Activated naive CD4-positive, alpha-beta T cell treated with anti-CD3 and anti-CD28 coated beads for 36 hours (primary cell): ENCODE data around the gene KRTAP13-3. TPM values are rescaled to one million over a fixed set of nuclear protein-coding genes. Genes with fewer than 3 reads are reported as not detected.

Experiments used
- CTCF ChIA-PET: fragments of 350-600 bp; sonication (Branson Sonifier 250); formaldehyde crosslinking; loops from one replicate; lab custom pipeline; 2021; ENCODE audit warnings: antibody characterized with exemption; lab: Charles Lee
- DNase-seq: peaks from one replicate; pipeline ENCODE4 v3.0.0-alpha.2; 2020
- H3K27ac Mint-ChIP-seq: one replicate; pipeline ENCODE4 v1.8.0; 2021; ENCODE audit warnings: mild to moderate bottlenecking, mixed read lengths
- H3K27me3 Mint-ChIP-seq: one replicate; pipeline ENCODE4 v1.8.0; 2021; ENCODE audit warnings: low read depth, mixed read lengths
- H3K36me3 Mint-ChIP-seq: one replicate; pipeline ENCODE4 v1.8.0; 2021; ENCODE audit warnings: low read depth, mixed read lengths
- H3K4me1 Mint-ChIP-seq: one replicate; pipeline ENCODE4 v1.8.0; 2021; ENCODE audit warnings: low read depth, mixed read lengths
- H3K4me3 Mint-ChIP-seq: one replicate; pipeline ENCODE4 v1.8.0; 2021; ENCODE audit warnings: mild to moderate bottlenecking, moderate library complexity, mixed read lengths
- H3K9me3 Mint-ChIP-seq: one replicate; pipeline ENCODE4 v1.8.0; 2021; ENCODE audit warnings: mixed read lengths
- intact Hi-C: fragments of 100-400 bp; cut with micrococcal nuclease; formaldehyde crosslinking; loops from one replicate; pipeline ENCODE4 v1.15.1; 2023
- total RNA-seq, 2 experiments: library from RNA; stranded (reverse); gene quantifications; one replicate each; pipeline ENCODE4 v1.2.3, GENCODE V29; 2021

KRTAP13-3 gene, protein sequence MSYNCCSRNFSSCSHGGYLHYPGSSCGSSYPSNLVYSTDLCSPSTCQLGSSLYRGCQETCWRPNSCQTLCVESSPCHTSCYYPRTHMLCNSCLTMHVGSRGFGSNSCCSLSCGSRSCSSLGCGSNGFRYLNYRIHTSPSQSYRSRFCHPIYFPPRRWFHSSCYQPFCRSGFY
- not detected for total RNA-seq

DNA sequence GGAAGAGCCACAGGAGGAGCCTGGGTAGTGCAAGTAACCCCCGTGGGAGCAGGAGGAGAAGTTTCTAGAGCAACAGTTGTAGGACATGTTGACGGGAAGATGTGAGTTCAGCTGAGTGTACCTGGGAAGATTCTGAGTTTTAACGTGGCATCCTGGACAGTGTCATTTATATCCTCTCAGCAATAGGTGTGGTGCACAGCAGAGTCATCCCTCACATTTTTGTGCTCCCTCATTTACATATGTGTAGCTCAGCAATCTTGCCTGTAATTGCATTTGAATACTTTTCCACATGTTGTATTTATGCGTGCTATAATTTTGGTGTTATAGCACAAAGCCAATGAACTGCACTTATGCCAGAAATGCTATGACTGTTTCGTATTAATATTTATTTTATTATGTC is at the start of gene KRTAP13-3:
Gene KRTAP13-3, minus strand, starts transcription at position 101 of the 400 bp plus-strand sequence. Its CDS starts 14 bp downstream, at position 87.
- DNase-seq: no peak

DNA sequence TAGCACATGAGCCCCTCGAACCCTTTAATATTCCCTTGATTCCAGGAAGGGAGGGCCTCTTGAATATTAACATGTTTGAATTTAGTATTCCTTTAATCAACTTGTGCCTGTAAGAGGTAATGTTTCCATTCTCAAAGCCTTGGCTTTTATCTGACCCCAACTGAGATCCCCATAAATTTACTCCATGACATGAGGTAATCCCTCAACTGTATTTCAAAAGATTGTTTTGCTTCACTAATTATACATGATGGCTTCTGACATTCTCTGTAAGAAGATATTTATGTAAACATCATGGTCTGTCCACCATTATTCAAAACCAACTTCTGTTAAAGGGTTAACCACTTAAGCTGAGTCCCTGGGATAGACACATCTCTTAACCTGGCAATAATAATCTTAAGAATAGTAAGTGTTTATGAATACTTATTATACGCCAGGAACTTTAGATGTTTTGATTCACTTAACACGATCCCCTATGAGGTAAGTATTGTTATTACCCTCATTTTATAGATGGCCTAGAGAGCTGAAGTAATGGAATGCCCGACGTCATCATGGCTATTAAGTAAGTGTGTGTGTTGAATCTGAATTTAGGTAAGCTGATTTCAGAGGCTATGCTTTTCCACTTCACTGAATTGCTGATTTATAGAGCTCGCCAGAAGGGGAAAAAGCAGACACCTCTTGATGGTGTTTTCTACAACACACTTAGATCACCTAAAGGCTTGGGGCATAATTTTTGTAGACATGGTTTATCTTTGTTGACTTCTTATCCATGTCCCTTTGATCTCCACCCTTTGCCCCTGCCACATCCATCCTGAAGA is 43.4 kb upstream of the KRTAP13-3 start:
- intact Hi-C loops: no loop called here
- no peaks in the 10 kb centered on the region for H3K9me3 Mint-ChIP-seq
- CTCF ChIA-PET: no interaction called here
- H3K27me3 Mint-ChIP-seq: peaks cover 8% of the 10 kb centered on the region
- H3K27ac Mint-ChIP-seq: no peak overlapping the region
- no peak overlapping the region for H3K4me3 Mint-ChIP-seq
- DNase-seq: no peak
- H3K36me3 Mint-ChIP-seq: no peaks in the 10 kb centered on the region
- H3K4me1 Mint-ChIP-seq: no peaks in the 10 kb centered on the region

More for the DNA sequence above, at the start of gene KRTAP13-3:
- CTCF ChIA-PET: no interaction called here
- intact Hi-C loops: no loop called here
- no peaks in the 10 kb centered on the region for H3K27me3 Mint-ChIP-seq
- H3K4me1 Mint-ChIP-seq: no peaks in the 10 kb centered on the region
- no peak within 1 kb of the TSS for H3K27ac Mint-ChIP-seq
- H3K4me3 Mint-ChIP-seq: no peak within 1 kb of the TSS
- no peaks in the 10 kb centered on the region for H3K36me3 Mint-ChIP-seq
- peaks cover 2% of the 10 kb centered on the region for H3K9me3 Mint-ChIP-seq

DNA sequence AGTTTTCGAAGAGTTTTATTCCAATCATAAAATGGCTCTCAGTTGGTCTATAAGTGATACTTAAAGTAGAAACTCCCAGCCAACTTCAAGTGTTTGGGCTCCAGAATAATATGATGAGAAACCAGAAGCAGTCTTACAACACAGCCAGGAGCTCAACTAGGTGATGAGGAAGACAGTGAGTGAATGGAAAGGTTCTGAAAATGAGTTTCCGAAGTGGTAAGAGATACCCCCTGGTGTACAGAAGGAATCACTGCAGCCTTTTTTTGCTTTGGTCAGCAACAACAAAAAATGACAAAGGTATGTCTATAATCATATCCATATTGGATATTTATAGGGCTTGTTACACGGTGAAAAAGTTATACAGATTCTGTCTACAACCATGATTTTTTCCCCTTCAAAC is 38.0 kb upstream of the KRTAP13-3 start:
- no peak overlapping the region for H3K4me3 Mint-ChIP-seq
- H3K4me1 Mint-ChIP-seq: no peaks in the 10 kb centered on the region
- no peak for DNase-seq
- H3K27me3 Mint-ChIP-seq: peaks cover 5% of the 10 kb centered on the region
- H3K36me3 Mint-ChIP-seq: no peaks in the 10 kb centered on the region
- H3K9me3 Mint-ChIP-seq: no peaks in the 10 kb centered on the region
- CTCF ChIA-PET: no interaction called here
- intact Hi-C loops: no loop called here
- no peak overlapping the region for H3K27ac Mint-ChIP-seq

DNA sequence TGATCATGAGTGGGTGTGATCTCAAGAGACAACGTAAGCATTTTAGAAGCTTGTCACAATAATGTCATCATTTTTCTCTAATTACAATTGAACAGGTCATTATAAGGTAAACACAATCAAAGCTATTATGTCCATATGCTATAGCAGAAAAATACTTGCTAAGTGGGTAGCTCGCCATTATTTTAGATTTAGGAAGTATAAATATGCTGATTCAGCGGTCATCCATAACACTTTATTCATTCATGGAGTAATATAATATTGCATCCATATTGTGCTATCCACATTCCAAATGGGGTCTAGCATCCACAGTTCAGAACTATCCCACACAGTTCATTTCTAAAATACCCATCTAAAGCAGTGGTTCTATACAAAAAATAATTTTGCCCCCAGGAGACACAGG is 22.8 kb upstream of the KRTAP13-3 start:
- Mint-ChIP-seq H3K4me1 (peaks cover 2% of the 10 kb centered on the region), H3K36me3 (no peaks in the 10 kb centered on the region), H3K9me3 (no peaks in the 10 kb centered on the region), H3K27ac (no peak overlapping the region), H3K4me3 (no peak overlapping the region), H3K27me3 (peaks cover 14% of the 10 kb centered on the region)
- CTCF ChIA-PET: interaction anchor here (1.6 kb wide), 1 partner anchor 12 kb away, joined by 6 read pairs; no protein-coding TSS in a partner anchor
- DNase-seq: no peak
- intact Hi-C loops: no loop called here

DNA sequence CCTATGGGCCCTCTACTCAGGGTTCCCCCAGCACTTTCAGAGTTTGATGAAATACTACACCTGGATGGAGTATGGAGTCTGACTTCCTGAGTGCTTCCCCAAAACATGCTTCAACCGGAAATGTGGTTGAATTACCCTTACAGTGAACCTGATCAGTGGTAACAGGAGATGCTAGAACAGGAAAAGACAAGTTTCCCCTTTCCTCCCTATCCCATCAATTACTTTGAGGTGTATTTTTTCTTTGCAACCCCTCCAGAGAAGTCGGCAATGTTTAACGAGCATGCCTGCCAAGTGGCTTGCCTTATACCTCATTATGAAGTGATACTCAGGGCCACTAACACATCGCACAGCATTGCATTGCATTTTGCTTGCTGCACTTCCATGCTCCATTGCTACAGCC is 21.3 kb upstream of the KRTAP13-3 start:
- H3K27me3 Mint-ChIP-seq: peaks cover 14% of the 10 kb centered on the region
- CTCF ChIA-PET: interaction anchor here (1.6 kb wide), 1 partner anchor 10 kb away, joined by 6 read pairs; no protein-coding TSS in a partner anchor
- no peak for DNase-seq
- no peaks in the 10 kb centered on the region for H3K9me3 Mint-ChIP-seq
- no peaks in the 10 kb centered on the region for H3K36me3 Mint-ChIP-seq
- intact Hi-C loops: no loop called here
- no peak overlapping the region for H3K4me3 Mint-ChIP-seq
- peaks cover 2% of the 10 kb centered on the region for H3K4me1 Mint-ChIP-seq
- H3K27ac Mint-ChIP-seq: no peak overlapping the region

DNA sequence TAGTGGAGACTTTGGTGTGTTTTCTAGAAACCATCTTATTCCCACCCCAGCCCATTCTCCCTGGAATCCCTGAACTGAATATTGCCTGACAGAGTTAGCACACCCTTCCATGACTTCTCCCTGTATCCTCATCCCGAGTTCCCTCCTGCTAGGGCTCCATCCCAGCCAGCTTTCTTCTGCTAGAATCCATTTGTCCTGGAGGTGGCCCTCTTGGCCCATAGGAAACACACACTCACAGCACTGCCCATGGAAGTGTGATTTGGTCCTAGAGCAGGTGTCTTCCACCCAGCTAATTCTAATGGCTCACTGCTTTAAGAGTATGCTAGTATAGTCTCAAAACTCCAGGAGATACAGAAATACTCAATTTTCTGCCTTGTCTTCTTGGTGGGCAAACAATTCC is 18.5 kb upstream of the KRTAP13-3 start:
- Mint-ChIP-seq H3K4me1 (peaks cover 2% of the 10 kb centered on the region), H3K9me3 (no peaks in the 10 kb centered on the region), H3K27me3 (peaks cover 16% of the 10 kb centered on the region), H3K36me3 (no peaks in the 10 kb centered on the region), H3K27ac (no peak overlapping the region), H3K4me3 (no peak overlapping the region)
- CTCF ChIA-PET: no interaction called here
- intact Hi-C loops: no loop called here
- no peak for DNase-seq

DNA sequence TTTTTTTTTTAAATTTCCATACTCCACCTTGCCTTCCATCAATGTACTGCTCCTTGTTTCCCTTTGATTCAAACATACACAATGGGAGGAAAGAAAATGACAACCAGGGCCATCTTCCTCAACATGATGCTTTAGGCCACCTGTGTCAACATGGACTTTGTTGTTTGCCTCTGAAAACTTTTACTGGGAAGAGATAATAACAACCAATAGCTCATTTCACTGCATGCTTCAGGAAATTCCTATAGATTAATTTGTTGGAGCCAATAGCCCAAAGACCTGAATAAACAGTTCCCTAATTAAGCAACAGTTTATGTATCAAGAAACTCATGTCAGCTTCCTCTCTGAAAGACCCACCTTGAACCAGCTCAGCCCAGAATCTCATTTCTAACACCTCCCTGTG is 17.5 kb upstream of the KRTAP13-3 start:
- intact Hi-C loops: no loop called here
- no peak overlapping the region for H3K4me3 Mint-ChIP-seq

DNA sequence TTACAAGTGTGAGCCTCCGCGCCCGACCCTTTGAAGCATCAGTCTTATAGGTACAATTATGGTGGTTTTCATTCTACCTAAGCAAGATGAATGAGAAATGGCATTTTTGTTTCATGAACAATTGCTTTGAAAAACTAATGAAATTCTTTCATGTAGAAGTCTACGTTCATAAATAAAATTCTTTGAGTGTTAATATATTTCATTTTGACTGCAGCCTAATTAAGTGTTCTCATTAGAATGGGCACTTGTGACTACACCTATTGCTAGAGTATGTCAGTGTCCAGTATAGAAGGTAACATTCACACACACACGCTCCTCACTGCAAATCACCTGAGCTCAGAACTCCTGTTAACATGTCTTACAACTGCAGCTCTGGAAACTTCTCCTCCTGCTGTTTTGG is 14.2 kb upstream of the KRTAP13-3 start, which contains the start of gene KRTAP15-1:
Gene KRTAP15-1, plus strand, starts transcription at position 301 of the 400 bp plus-strand sequence. Its CDS starts 53 bp downstream, at position 354.
- no peaks in the 10 kb centered on the region for H3K4me1 Mint-ChIP-seq
- H3K4me3 Mint-ChIP-seq: no peak within 1 kb of the TSS
- intact Hi-C loops: loop anchor here (10.0 kb wide), 1 partner anchor 395 kb away; no protein-coding TSS in a partner anchor
- DNase-seq: no peak
- CTCF ChIA-PET: no interaction called here
- H3K27ac Mint-ChIP-seq: no peak within 1 kb of the TSS
- H3K9me3 Mint-ChIP-seq: no peaks in the 10 kb centered on the region
- no peaks in the 10 kb centered on the region for H3K36me3 Mint-ChIP-seq
- H3K27me3 Mint-ChIP-seq: peaks cover 11% of the 10 kb centered on the region

More for the DNA sequence above, 17.5 kb upstream of the KRTAP13-3 start:
- no peak for DNase-seq
- H3K36me3 Mint-ChIP-seq: no peaks in the 10 kb centered on the region
- peaks cover 2% of the 10 kb centered on the region for H3K4me1 Mint-ChIP-seq
- CTCF ChIA-PET: no interaction called here
- peaks cover 16% of the 10 kb centered on the region for H3K27me3 Mint-ChIP-seq
- H3K9me3 Mint-ChIP-seq: no peaks in the 10 kb centered on the region
- no peak overlapping the region for H3K27ac Mint-ChIP-seq

DNA sequence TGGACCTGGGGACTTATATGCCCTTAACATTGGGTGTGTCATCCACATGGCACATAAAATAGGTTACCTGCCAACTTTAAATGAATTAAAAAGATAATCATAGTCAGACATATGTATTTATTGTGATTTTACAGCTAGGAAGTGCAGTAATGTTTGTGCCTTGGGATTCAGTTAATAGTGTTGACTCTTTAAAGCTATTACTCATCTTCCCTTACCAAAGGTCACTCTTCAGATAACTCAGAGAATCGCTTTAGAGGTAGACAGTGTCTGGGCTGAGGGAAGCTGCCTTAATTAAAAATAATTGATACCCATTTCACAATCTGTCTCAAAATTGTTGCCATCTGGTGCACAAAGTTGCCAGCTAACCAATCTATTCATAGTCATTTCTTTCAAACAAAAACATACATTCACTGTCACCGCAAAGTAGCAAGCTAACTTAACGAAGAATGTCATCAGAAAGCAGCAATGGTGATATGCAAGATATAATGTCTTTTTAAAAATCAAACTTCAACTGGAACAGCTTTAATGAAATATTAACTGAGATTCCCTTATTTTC is 11.4 kb upstream of the KRTAP13-3 start:
- DNase-seq: no peak
- peaks cover 15% of the 10 kb centered on the region for H3K27me3 Mint-ChIP-seq
- intact Hi-C loops: loop anchor here (10.0 kb wide), 1 partner anchor 392 kb away; no protein-coding TSS in a partner anchor
- H3K4me3 Mint-ChIP-seq: no peak overlapping the region
- no peak overlapping the region for H3K27ac Mint-ChIP-seq
- H3K4me1 Mint-ChIP-seq: no peaks in the 10 kb centered on the region
- no peaks in the 10 kb centered on the region for H3K9me3 Mint-ChIP-seq
- no peaks in the 10 kb centered on the region for H3K36me3 Mint-ChIP-seq
- CTCF ChIA-PET: interaction anchor here (0.5 to 1.3 kb wide), 3 partner anchors 11 to 1347 kb away, joined by 4 to 6 read pairs (median 5); no protein-coding TSS in a partner anchor

DNA sequence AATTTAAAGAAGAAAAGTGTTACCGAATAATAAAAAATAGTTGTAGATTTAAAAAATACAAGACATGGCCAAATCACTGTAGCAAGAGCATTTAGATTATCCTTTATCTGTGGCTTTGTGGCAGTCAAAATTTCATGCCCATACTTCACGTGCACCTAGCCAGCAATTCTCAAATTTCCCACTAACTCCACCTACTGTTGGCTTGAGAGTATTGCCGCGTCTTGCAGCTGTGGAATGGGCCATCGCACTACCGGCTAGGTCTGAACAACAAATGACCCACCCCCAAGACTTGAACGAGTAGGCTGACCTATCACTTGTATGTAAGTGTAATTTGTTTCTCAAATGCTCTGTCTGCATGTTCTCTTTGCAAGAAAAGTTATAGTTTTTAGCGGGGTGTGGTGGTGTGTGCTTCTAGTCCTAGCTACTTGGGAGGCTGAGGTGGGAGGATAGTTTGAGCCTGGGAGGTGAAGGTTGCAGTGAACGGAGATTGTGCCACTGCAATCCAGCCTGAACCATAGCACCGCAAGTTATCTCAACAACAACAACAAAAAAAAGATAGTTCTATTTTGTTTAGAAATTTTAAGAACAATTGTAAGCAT is 8.4 kb upstream of the KRTAP13-3 start:
- intact Hi-C loops: loop anchor here (2.0 to 10.0 kb wide), 2 partner anchors 93 to 389 kb away; no protein-coding TSS in a partner anchor
- DNase-seq: peak; percentile 31
- Mint-ChIP-seq H3K36me3 (no peaks in the 10 kb centered on the region), H3K4me3 (no peak overlapping the region), H3K4me1 (no peaks in the 10 kb centered on the region), H3K27ac (no peak overlapping the region), H3K9me3 (peaks cover 2% of the 10 kb centered on the region), H3K27me3 (peaks cover 10% of the 10 kb centered on the region)
- CTCF ChIA-PET: interaction anchor here (0.6 to 1.6 kb wide), 4 partner anchors 19 to 170 kb away, joined by 3 to 5 read pairs (median 4); partner anchors contain the start of gene KRTAP19-1

DNA sequence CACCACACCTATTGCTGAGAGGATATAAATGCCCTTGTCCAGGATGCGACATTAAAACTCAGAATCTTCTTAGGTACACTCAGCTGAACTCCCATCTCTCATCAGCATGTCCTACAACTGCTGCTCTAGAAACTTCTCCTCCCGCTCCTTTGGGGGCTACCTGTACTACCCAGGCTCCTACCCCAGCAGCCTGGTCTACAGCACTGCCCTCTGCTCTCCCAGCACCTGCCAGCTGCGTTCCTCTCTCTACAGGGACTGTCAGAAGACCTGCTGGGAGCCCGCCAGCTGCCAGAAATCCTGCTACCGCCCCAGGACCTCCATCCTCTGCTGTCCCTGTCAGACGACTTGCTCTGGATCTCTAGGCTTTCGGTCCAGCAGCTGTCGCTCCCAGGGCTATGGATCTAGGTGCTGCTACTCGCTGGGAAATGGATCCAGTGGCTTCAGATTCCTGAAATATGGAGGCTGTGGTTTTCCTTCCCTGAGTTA is 4.5 kb upstream of the KRTAP13-3 start, which contains the start of gene KRTAP13-4:
Gene KRTAP13-4, plus strand, starts transcription at position 51 of the 486 bp plus-strand sequence. Its CDS starts 56 bp downstream, at position 107.
- Mint-ChIP-seq H3K4me3 (no peak within 1 kb of the TSS), H3K36me3 (no peaks in the 10 kb centered on the region), H3K9me3 (peaks cover 2% of the 10 kb centered on the region), H3K27ac (no peak within 1 kb of the TSS), H3K4me1 (no peaks in the 10 kb centered on the region), H3K27me3 (peaks cover 6% of the 10 kb centered on the region)
- CTCF ChIA-PET: no interaction called here
- no peak for DNase-seq
- intact Hi-C loops: loop anchor here (10.0 kb wide), 1 partner anchor 385 kb away; no protein-coding TSS in a partner anchor

DNA sequence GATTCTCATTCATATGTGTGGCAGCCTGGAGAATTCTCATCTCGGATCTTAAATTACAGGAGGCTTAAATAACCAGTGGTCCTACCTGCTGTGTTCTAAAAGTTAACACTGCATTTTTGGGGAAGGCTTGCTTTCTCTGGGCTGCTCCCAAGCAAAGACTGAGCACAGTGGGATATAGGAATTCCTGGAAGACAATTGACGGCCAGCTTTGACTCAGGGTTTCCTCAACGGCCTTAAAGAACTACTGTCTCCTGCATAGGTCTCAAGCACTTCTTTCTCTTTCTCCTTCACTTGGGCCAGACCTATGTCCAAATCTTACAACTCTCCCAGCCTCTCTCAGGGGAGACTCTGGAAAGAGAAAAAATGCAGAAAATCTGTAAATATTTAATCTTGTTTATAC is 1.0 kb upstream of the KRTAP13-3 start:
- CTCF ChIA-PET: no interaction called here
- no peaks in the 10 kb centered on the region for H3K4me1 Mint-ChIP-seq
- DNase-seq: no peak

More for the DNA sequence above, 1.0 kb upstream of the KRTAP13-3 start:
- Mint-ChIP-seq H3K9me3 (peaks cover 2% of the 10 kb centered on the region), H3K4me3 (no peak overlapping the region), H3K36me3 (no peaks in the 10 kb centered on the region), H3K27ac (no peak overlapping the region), H3K27me3 (no peaks in the 10 kb centered on the region)
- intact Hi-C loops: no loop called here
